Bronchial epithelial cell (primary cell): ENCODE measurements around the gene GPN1. TPM values are rescaled to one million over a fixed set of nuclear protein-coding genes. Genes with fewer than 3 reads are reported as not detected.

ENCODE experiments used
- DNase-seq: peaks from one replicate; pipeline ENCODE4 v3.0.0-alpha.2; 2010; ENCODE audit warnings: low read depth
- FAIRE-seq: peaks from 2 replicates; lab custom pipeline; 2011; peaks lifted over from hg19 to GRCh38; lab: Jason Lieb, UNC
- H3K27me3 ChIP-seq: 2 replicates; pipeline ENCODE4 v1.5.1; 2011; ENCODE audit warnings: low read length; ENCODE audit not compliant: control insufficient read depth, insufficient read depth
- H3K36me3 ChIP-seq: 2 replicates; pipeline ENCODE4 v1.5.1; 2011; ENCODE audit warnings: low read length; ENCODE audit not compliant: control insufficient read depth, insufficient read depth
- H3K4me3 ChIP-seq: 2 replicates; pipeline ENCODE4 v1.5.1; 2011; ENCODE audit warnings: mild to moderate bottlenecking, low read depth, low read length, control low read depth
- total RNA-seq: library from RNA; depleted of rRNA; stranded (reverse); fragments of >200 nt; gene quantifications from 2 replicates; pipeline ENCODE4 v1.2.1, GENCODE V29; 2014
- TF ChIP-seq, protein P1 (sequence below): IDR thresholded peaks from 2 replicates; pipeline ENCODE4 v1.5.1; 2011; ENCODE audit warnings: mild to moderate bottlenecking, moderate library complexity, low read length, control low read depth, inconsistent platforms; ENCODE audit not compliant: insufficient read depth, severe bottlenecking

Gene GPN1
- total RNA-seq: 31.7 and 47.9 TPM in 2 replicates

GRCh38 chr2:27628767-27629709 lies at the start of gene GPN1, which contains the start of gene CCDC121:
Gene GPN1, plus strand, starts transcription at chr2:27629050. Its CDS starts 9 bp downstream, at chr2:27629059.
Gene CCDC121, minus strand, starts transcription at chr2:27629012. Its CDS starts 1,213 bp downstream, at chr2:27627799.
- H3K36me3 ChIP-seq: peaks cover 4% of the 10 kb centered on the region
- DNase-seq: peak; percentile 89
- H3K27me3 ChIP-seq: no peaks in the 10 kb centered on the region
- TF ChIP-seq, protein P1, sequence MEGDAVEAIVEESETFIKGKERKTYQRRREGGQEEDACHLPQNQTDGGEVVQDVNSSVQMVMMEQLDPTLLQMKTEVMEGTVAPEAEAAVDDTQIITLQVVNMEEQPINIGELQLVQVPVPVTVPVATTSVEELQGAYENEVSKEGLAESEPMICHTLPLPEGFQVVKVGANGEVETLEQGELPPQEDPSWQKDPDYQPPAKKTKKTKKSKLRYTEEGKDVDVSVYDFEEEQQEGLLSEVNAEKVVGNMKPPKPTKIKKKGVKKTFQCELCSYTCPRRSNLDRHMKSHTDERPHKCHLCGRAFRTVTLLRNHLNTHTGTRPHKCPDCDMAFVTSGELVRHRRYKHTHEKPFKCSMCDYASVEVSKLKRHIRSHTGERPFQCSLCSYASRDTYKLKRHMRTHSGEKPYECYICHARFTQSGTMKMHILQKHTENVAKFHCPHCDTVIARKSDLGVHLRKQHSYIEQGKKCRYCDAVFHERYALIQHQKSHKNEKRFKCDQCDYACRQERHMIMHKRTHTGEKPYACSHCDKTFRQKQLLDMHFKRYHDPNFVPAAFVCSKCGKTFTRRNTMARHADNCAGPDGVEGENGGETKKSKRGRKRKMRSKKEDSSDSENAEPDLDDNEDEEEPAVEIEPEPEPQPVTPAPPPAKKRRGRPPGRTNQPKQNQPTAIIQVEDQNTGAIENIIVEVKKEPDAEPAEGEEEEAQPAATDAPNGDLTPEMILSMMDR: no peak
- FAIRE-seq: no peak
- peak within 1 kb of the TSS; percentile 88 for H3K4me3 ChIP-seq

DNA sequence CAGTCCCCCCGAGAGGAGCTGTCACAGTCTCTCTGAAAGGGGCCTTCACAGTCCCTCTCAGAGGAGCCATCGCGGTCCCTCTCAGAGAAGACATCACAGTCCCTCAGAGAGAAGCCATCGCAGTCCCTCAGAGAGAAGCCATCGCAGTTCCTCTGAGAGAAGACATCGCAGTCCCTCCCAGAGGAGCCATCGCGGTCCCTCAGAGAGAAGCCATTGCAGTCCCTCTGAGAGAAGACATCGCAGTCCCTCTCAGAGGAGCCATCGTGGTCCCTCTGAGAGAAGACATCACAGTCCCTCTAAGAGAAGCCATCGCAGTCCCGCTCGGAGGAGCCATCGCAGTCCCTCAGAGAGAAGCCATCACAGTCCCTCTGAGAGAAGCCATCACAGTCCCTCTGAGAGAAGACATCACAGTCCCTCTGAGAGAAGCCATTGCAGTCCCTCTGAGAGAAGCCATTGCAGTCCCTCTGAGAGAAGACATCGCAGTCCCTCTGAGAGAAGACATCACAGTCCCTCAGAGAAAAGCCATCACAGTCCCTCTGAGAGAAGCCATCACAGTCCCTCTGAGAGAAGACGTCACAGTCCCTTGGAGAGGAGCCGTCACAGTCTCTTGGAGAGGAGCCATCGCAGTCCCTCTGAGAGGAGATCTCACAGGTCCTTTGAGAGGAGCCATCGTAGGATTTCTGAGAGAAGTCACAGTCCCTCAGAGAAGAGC lies 47.3 kb upstream of the GPN1 start:
- H3K36me3 ChIP-seq: no peaks in the 10 kb centered on the region

DNA sequence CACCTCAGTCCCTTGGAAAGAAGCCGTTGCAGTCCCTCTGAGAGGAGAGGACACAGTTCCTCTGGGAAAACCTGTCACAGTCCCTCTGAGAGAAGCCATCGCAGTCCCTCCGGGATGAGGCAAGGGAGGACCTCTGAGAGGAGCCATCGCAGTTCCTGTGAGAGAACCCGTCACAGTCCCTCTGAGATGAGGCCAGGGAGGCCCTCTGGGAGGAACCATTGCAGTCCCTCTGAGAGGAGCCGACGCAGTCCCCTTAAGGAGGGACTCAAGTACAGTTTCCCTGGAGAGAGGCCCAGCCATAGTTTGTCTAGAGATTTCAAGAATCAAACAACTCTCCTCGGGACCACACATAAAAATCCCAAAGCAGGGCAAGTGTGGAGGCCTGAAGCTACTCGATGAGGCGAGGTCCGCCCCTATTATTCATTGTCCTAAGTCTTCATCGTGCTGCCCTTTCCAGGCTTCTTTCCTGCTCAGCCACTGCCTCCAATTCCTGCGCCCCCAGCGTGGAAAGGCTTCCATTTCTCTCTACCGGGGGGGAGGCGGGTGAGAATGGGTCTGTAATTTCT lies 46.6 kb upstream of the GPN1 start:
- no peak for DNase-seq
- FAIRE-seq: no peak
- TF ChIP-seq, protein P1: no peak
- H3K4me3 ChIP-seq: peak overlapping the region; percentile 49
- H3K27me3 ChIP-seq: no peaks in the 10 kb centered on the region
- no peaks in the 10 kb centered on the region for H3K36me3 ChIP-seq

More for the DNA sequence above, 47.3 kb upstream of the GPN1 start:
- H3K27me3 ChIP-seq: no peaks in the 10 kb centered on the region
- no peak for FAIRE-seq
- DNase-seq: no peak
- no peak overlapping the region for H3K4me3 ChIP-seq
- TF ChIP-seq, protein P1: no peak

GRCh38 chr2:27582695-27583389 lies 46.0 kb upstream of the GPN1 start, which contains the start of gene ZNF512:
Gene ZNF512, plus strand, starts transcription at chr2:27583042. Its CDS starts 71 bp downstream, at chr2:27583113.
- H3K4me3 ChIP-seq: peak within 1 kb of the TSS; percentile 49
- no peak for FAIRE-seq
- H3K27me3 ChIP-seq: no peaks in the 10 kb centered on the region
- peak; percentile 68 for DNase-seq
- no peaks in the 10 kb centered on the region for H3K36me3 ChIP-seq
- TF ChIP-seq, protein P1: peak; percentile 25

DNA sequence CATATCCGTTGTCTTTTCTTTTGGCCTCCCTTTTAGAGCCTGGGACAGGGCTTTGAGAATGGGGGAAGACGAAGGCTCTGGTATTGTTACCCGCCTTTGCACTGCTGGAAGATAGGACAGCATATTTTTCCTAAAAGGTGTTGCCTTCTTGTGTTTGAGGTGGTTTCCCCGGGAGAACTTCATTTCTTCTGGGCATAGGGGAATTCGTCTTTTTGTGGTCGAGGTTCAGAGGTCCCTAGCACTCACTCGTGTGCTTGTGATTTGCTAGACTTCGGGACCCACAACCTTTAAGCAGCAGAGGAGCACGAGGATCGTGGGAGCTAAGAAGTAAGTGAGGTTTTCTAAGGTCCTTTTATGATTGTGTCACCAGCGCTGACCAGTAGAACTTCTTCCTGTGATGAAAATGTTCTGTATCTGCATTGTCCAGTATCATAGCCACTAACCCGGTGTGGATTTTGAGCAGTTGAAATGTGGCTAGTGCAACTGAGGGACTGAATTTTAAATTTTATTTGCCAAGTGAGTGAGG lies 45.4 kb upstream of the GPN1 start:
- peak overlapping the region; percentile 49 for H3K4me3 ChIP-seq
- no peaks in the 10 kb centered on the region for H3K36me3 ChIP-seq
- no peaks in the 10 kb centered on the region for H3K27me3 ChIP-seq
- DNase-seq: peak; percentile 7
- no peak for FAIRE-seq
- TF ChIP-seq, protein P1: no peak
